Measurements from ENCODE around the gene PCDH12. TPM values are rescaled to one million over a fixed set of nuclear protein-coding genes. Genes with fewer than 3 reads are reported as not detected.

The PCDH12 gene
- total RNA-seq: 1 to 10 TPM in 1 of 2 experiments, under 1 TPM in 1; 0.76 to 1.0 TPM

DNA sequence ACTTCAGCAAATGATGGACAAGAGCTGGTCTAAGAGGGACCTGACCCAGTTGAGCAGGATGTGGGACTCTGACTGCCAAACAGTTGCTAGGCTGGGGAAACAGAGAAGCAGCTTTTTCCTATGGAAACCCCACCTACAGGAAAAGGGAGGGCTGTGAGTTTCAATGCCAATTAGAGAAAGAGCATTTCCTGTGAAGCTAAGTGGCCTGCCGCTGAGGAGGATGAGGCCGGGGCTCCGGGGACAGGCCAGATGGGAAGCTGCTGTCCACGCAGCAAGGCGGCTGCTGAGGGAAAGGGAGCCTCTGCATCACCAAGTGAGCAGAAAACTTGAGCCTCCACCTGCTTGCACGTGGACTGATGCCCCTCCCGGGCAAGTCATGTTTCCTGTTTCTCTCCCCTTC, at the start of gene PCDH12:
Gene PCDH12 (minus strand): TSS at position 90 of the 400 bp plus-strand sequence. CDS start 351 bp downstream, outside the sequence.
- POLR2A ChIA-PET: interaction anchor here (0.7 to 1.1 kb wide), 2 partner anchors 13 to 266 kb away, joined by 3 read pairs; no protein-coding TSS in a partner anchor
- CTCF ChIA-PET: interaction anchor here (0.5 to 6.9 kb wide), 5 partner anchors 11 to 265 kb away, joined by 3 to 80 read pairs (median 4); partner anchors contain the start of gene RNF14

DNA sequence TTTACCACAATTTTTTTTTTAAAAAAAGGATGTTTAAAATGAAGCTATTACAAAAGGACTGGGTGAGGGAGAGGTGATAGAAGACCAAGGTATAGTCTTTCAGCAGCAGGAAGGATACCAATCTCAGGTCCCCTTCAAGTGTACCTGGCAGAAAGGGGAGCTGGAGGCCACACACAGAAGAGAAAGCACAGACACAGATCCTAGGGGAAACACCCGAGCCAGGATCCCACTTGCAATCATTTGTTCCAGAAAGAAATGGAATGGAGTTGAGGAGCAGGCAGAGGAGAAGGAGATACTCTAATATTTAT, 49.2 kb upstream of the PCDH12 start:
- POLR2A ChIA-PET: interaction anchor here (0.6 to 1.9 kb wide), 4 partner anchors 9 to 45 kb away, joined by 3 to 11 read pairs (median 4); partner anchors contain the start of gene RNF14
- CTCF ChIA-PET: interaction anchor here (1.0 to 3.2 kb wide), 8 partner anchors 9 to 315 kb away, joined by 3 to 17 read pairs (median 4); partner anchors contain the start of gene NDFIP1

GRCh38 chr5:142006363-142007236, 48.6 kb upstream of the PCDH12 start:
- ChIA-PET POLR2A (interaction anchor here (0.6 to 1.9 kb wide), 4 partner anchors 10 to 426 kb away, joined by 3 to 11 read pairs (median 4); partner anchors contain the start of gene RNF14), CTCF (interaction anchor here (1.0 to 3.2 kb wide), 9 partner anchors 9 to 315 kb away, joined by 3 to 17 read pairs (median 3); partner anchors contain the start of gene NDFIP1)

GRCh38 chr5:142003266-142003800, 45.3 kb upstream of the PCDH12 start:
- ChIA-PET POLR2A (no interaction called here), CTCF (no interaction called here)

DNA sequence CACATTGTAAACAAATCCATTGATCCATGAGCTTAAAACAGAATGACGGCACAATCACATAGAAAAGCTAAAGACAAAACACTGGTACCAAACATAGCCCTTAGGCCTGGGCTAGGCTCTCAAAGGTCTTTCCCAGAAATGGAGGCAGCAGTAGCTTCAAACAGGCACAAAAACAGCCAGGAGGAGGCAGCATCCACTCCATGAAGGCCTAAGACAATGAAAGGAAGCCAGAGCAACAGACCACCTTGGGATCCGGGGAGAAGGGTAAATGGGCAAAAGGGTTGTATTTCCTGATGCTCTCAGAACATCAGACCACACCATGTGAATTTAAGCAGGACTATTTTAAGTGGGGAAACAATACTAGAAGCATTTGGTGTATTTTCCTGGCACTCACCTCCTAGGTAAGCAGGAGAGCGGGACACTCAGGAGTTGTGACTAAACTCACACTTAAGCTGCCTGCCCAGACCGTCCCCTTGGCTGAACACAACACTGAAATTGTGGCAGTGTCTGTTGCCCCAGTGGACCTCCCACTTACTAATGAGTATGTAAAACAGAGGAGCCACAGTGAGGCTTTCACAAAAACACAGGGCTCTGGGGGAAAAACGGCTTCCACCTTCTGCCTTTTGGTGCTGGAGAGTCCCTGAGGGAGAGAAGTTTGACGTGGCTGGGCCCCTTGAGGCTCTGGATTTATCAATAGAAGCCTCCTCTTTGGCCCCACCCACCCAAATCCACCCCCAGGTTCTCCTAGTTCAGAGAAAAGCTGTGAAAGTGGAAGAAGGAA, 42.9 kb upstream of the PCDH12 start:
- CTCF ChIA-PET: interaction anchor here (0.9 to 1.3 kb wide), 5 partner anchors 10 to 144 kb away, joined by 3 to 5 read pairs (median 4); no protein-coding TSS in a partner anchor
- POLR2A ChIA-PET: interaction anchor here (0.6 kb wide), 1 partner anchor 12 kb away, joined by 3 read pairs; the partner anchor contains the start of gene GNPDA1

- CTCF ChIA-PET: interaction anchor here (0.9 to 1.3 kb wide), 4 partner anchors 11 to 145 kb away, joined by 3 to 5 read pairs (median 4); no protein-coding TSS in a partner anchor
- POLR2A ChIA-PET: interaction anchor here (0.6 kb wide), 1 partner anchor 13 kb away, joined by 3 read pairs; the partner anchor contains the start of gene GNPDA1
Observed at GRCh38 chr5:142000173-142000572, 42.2 kb upstream of the PCDH12 start.

- POLR2A ChIA-PET: no interaction called here
Observed at GRCh38 chr5:141997358-141997960, 39.5 kb upstream of the PCDH12 start.

DNA sequence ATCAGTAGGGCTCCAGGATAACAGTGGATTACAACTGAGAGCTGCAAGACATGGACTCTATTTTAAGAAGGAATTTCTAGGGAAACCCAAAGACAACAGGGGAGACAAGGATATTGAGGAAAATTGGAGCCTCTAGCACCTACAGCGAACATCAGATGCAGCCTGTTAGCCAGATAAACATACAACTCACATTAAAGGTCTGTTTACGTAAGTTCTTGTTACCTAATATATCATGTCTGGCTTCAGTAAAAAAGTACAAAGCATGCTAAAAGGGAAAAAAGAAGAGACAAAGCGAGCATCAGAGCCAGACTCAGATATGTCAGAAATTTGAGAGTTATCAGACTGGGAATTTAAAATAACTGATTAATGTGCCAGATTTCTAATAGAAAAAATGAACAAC, 37.7 kb upstream of the PCDH12 start:
- CTCF ChIA-PET: interaction anchor here (0.7 to 1.7 kb wide), 3 partner anchors 11 to 118 kb away, joined by 3 to 4 read pairs (median 3); partner anchors contain the start of gene RNF14
- POLR2A ChIA-PET: no interaction called here

More at GRCh38 chr5:141997358-141997960, 39.5 kb upstream of the PCDH12 start:
- CTCF ChIA-PET: interaction anchor here (1.8 kb wide), 1 partner anchor 15 kb away, joined by 4 read pairs; no protein-coding TSS in a partner anchor

DNA sequence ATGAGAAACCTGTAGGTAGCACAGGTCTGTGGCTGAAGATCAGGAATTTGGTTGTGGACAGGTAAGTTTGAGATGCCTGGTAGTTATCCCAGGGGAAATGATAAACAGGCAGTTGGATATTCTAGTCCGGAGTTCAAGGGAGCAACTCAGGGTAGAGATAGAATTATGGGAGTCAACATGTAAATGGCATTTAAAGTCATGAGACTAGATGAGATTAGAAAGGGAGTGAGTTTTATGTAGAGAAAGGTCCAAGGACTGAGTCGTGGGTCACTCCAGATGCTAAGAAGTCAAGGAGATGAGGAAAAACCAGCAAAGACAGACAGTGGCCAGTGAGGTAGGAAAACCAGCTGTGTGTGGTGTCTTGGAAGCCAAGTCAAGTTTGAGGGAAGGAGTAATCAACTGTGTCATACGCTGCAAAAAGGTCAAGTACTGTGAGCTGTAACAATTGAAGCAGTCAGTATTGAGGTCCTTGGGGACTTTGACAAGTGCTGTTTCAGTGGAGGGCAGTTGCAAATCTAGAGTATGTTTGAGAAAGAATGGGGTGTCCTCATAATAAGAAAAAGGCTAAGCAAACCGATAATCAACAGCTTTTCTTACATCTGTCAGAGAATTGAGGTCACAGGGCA, 36.6 kb upstream of the PCDH12 start:
- ChIA-PET POLR2A (no interaction called here), CTCF (interaction anchor here (0.7 to 1.7 kb wide), 2 partner anchors 12 to 119 kb away, joined by 3 to 4 read pairs; no protein-coding TSS in a partner anchor)

DNA sequence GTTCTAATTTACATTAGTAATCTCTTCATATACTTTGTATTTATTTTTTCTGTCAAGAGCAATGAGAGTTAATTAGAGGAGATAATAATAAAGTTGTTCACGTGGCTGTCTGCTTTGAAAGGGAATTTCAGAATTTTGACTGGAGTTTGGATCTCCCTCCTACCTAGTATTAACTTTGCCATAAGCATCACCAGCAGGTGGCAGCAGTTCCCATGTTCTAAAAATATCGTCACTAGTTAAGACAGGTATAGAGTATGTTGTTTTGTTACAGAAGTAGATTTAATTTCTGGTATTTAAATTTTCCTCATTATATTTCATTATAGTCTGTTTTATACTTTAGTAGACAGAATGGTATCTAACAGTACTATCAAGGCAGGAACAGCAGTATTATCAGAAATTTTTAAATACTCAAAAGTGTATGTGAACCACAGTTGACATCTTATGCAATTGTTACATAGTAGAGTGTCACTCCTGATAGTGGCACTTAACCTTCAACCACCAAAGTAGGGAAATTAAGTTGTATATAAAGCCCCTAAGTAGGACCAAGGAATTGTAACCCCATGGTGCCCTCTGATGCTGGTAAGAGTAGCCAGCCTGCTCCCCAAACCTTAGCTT, 34.5 kb upstream of the PCDH12 start:
- POLR2A ChIA-PET: no interaction called here

DNA sequence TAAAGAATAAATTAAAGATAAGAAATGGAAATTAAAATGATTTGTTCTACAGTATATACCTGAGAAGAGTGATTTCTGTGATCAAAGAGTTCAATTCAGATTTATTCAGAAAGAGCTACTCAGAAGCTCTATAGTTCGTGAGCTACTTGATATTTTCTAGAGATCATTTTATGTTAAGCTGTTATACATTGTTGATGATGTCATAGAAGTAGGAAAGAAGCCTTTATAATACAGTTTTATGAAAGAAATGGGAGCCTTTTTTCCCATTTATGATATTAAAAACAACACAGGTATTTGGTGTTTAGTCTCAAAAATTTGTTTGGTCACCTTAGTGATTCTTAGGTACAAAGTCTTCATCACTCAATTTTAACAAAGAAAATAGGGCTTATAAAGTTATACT, 31.7 kb upstream of the PCDH12 start:
- CTCF ChIA-PET: interaction anchor here (0.6 to 5.6 kb wide), 4 partner anchors 21 to 250 kb away, joined by 3 to 30 read pairs (median 5); partner anchors contain the start of gene RNF14
- POLR2A ChIA-PET: no interaction called here

More for the DNA sequence above, 34.5 kb upstream of the PCDH12 start:
- CTCF ChIA-PET: interaction anchor here (0.7 to 5.6 kb wide), 7 partner anchors 15 to 459 kb away, joined by 3 to 30 read pairs (median 3); partner anchors contain the start of genes GNPDA1 and RNF14

- POLR2A ChIA-PET: no interaction called here
- CTCF ChIA-PET: interaction anchor here (1.2 kb wide), 1 partner anchor 159 kb away, joined by 3 read pairs; no protein-coding TSS in a partner anchor
Observed at GRCh38 chr5:141986072-141986471, 28.1 kb upstream of the PCDH12 start.

- ChIA-PET POLR2A (no interaction called here), CTCF (no interaction called here)
Observed at GRCh38 chr5:141982626-141983025, 24.6 kb upstream of the PCDH12 start.

DNA sequence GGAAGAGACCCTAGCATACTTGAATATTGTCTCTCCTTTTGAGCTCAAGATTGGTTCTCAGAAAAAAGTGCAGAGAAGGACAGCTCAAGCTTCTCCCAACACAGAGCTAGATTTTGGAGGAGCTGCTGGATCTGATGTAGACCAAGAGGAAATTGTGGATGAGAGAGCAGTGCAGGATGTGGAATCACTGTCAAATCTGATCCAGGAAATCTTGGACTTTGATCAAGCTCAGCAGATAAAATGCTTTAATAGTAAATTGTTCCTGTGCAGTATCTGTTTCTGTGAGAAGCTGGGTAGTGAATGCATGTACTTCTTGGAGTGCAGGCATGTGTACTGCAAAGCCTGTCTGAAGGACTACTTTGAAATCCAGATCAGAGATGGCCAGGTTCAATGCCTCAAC, 20.4 kb upstream of the PCDH12 start:
- POLR2A ChIA-PET: no interaction called here
- CTCF ChIA-PET: no interaction called here

DNA sequence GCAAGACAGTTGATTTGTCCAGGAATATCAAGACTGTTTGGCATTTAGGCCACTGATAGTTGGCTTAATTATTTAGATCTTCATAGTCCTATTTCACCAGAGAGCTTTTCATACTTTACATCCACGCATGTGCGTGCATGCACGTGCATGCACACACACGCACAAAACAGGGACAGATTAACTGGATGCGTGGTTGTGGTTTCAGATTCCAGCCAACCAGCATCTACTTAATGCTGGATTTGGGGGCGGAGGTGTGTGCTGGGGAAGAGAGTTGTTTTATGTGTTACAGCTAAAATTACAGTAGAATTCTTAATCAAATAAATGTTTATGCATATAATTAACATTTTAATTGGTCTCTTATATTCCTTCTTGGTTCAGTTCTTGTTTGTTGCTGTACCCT, 18.2 kb upstream of the PCDH12 start:
- CTCF ChIA-PET: interaction anchor here (0.5 to 1.6 kb wide), 5 partner anchors 16 to 683 kb away, joined by 3 to 7 read pairs (median 4); partner anchors contain the start of gene GNPDA1
- POLR2A ChIA-PET: no interaction called here

- CTCF ChIA-PET: no interaction called here
- POLR2A ChIA-PET: no interaction called here
Observed at GRCh38 chr5:141973871-141974595, 16.0 kb upstream of the PCDH12 start.
